Measurements from ENCODE around the gene SPACA4.
A peak's percentile ranks its signal among the peaks of the same experiment; 100 is the strongest.

The SPACA4 gene

GRCh38 chr19:48614436-48615230 is 8.1 kb downstream of the SPACA4 start, which contains the start of gene FAM83E:
Gene FAM83E (minus strand): TSS chr19:48615076. CDS start chr19:48613372, 1,704 bp downstream.
- DNase-seq (ENCODE audit: low read depth in 2 of 2) = no peak
- H3K4me3 ChIP-seq (replicated peaks in 1 of 2; ENCODE audit: low read depth in 2 of 2, low read length in 2 of 2) = no peak within 1 kb of the TSS
- no peak for TF ChIP-seq CTCF (IDR thresholded peaks at IDR 0.05; ENCODE audit: low read depth, low read length)

- DNase-seq (ENCODE audit: low read depth in 2 of 2) = no peak
- H3K4me3 ChIP-seq (replicated peaks in 1 of 2; ENCODE audit: low read depth in 2 of 2, low read length in 2 of 2) = no peak overlapping the region
- no peak for TF ChIP-seq CTCF (IDR thresholded peaks at IDR 0.05; ENCODE audit: low read depth, low read length)
These were observed 8.9 kb downstream of the SPACA4 start for GRCh38 chr19:48615231-48616040.

DNA sequence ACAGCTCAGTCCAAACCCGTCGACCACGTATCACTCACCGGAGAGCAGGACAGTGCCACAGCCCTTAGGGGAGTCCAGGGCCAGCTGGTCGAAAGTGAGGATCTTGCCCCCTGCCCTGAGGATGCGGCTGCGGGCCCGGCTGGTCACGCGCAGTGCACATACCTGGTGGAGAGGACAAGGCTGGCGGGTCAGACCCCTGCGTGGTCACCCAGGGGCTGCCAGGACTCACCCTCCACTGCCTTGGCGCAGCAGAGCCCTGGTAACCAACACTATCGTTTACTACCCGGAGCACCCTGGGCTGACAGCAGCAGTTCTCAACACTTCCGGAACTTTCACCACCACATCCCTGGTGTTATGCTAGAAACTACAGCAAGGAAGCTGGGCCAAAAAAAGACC is 9.5 kb downstream of the SPACA4 start:
- H3K4me3 ChIP-seq (replicated peaks in 1 of 2; ENCODE audit: low read depth in 2 of 2, low read length in 2 of 2) = no peak overlapping the region
- DNase-seq (ENCODE audit: low read depth in 2 of 2) = no peak
- TF ChIP-seq CTCF (IDR thresholded peaks at IDR 0.05; ENCODE audit: low read depth, low read length) = no peak

DNA sequence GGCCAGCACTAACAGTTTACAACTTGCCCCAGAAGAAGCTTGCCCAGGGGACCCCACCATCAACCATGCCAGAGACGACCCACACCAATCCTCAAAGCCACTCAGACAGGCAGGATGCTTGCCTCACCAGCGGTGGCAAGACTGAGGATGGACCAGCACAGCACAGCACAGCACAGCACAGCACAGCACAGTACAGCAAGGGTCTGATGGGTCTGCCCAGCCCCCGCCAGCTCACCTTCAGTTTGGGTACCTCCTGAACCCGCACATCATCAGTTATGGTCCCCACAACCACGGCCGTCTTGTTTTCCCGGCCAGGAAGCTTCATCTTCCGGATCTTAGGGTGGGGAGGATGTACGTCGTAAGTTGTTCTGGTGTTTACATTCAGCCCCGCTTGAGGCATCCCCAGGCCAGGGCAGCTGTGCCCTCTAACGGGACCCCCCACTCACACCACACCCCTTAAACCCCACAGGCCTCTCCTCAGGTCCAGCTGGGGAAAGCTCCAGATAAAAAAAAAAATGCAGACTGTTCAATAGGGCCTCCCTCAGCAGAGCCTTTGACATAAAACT is 10.0 kb downstream of the SPACA4 start:
- no peak for DNase-seq (ENCODE audit: low read depth in 2 of 2)
- H3K4me3 ChIP-seq (replicated peaks in 1 of 2; ENCODE audit: low read depth in 2 of 2, low read length in 2 of 2) = peak overlapping the region in 1 of 2 donors; percentile 66
- TF ChIP-seq CTCF (IDR thresholded peaks at IDR 0.05; ENCODE audit: low read depth, low read length) = no peak

- H3K4me3 ChIP-seq (replicated peaks in 1 of 2; ENCODE audit: low read depth in 2 of 2, low read length in 2 of 2) = peak overlapping the region; percentile 66 to 69
- no peak for TF ChIP-seq CTCF (IDR thresholded peaks at IDR 0.05; ENCODE audit: low read depth, low read length)
- peak in 1 of 2 donors; percentile 68 for DNase-seq (ENCODE audit: low read depth in 2 of 2)
These were observed 10.8 kb downstream of the SPACA4 start for GRCh38 chr19:48617146-48617937.

DNA sequence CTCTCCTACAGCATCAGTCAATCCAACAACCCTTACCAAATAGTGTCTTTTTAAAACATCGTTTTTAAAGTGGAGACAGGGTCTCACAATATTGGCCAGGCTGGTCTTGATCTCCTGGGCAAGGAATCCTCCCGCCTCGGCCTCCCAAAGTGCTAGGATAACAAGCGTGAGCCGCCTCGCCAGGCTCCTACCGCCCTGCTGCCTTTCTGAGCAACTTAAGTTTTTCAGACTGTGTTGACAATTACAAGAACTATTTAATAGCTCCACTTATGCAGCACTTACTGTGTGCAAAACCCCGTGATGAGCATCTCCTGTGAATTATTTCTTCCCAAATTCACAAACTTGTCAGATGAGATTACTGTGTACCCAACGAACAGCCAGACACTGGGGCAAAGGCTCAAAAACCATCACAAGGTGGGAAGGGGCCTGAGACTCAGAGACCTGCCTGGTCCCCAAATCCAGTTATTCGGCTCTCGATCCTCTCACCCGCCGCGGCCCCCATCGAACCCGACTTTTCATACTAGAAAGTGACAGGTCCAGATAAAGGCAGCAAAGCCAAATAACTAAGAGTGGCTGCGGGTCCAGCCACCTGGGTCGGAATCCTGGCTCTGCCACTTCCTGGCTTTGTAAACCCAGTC is 11.9 kb downstream of the SPACA4 start:
- H3K4me3 ChIP-seq (replicated peaks in 1 of 2; ENCODE audit: low read depth in 2 of 2, low read length in 2 of 2) = peak overlapping the region; percentile 66 to 69
- no peak for DNase-seq (ENCODE audit: low read depth in 2 of 2)
- no peak for TF ChIP-seq CTCF (IDR thresholded peaks at IDR 0.05; ENCODE audit: low read depth, low read length)
